BJ (cell line): ENCODE results near the gene ANKRD53. TPM values are rescaled to one million over a fixed set of nuclear protein-coding genes. Genes with fewer than 3 reads are reported as not detected.

Experiments
- CTCF ChIA-PET: fragments of 350-600 bp; formaldehyde crosslinking; extraction: SDS; loops from one replicate; lab custom pipeline; 2021; ENCODE audit warnings: antibody characterized with exemption, inconsistent platforms; lab: Yijun Ruan, JAX
- POLR2A ChIA-PET: fragments of 300-600 bp; sonication (Branson Sonifier 250); formaldehyde crosslinking; extraction: SDS; loops from one replicate; lab custom pipeline; 2021; ENCODE audit warnings: antibody characterized with exemption; lab: Charles Lee
- DNase-seq: peaks from one replicate; pipeline ENCODE4 v3.0.0-alpha.2; 2011; ENCODE audit warnings: low read depth
- H3K27me3 ChIP-seq: 2 replicates; pipeline ENCODE4 v1.6.0; 2011; ENCODE audit warnings: low read length; ENCODE audit not compliant: control insufficient read depth, insufficient read depth
- H3K36me3 ChIP-seq: 2 replicates; pipeline ENCODE4 v1.5.1; 2011; ENCODE audit warnings: low read length; ENCODE audit not compliant: control insufficient read depth, insufficient read depth
- H3K4me3 ChIP-seq: 2 replicates; pipeline ENCODE4 v1.5.1; 2011; ENCODE audit warnings: low read depth, mild to moderate bottlenecking, control low read depth, low read length
- CTCF ChIP-seq: IDR thresholded peaks from 2 replicates; pipeline ENCODE4 v1.5.1; 2011; ENCODE audit warnings: low read depth, mild to moderate bottlenecking, control low read depth, inconsistent platforms, low read length, moderate library complexity; ENCODE audit not compliant: insufficient read depth
- polyA plus RNA-seq: library from polyadenylated mRNA; depleted of rRNA; stranded (reverse); fragments of >200 nt; gene quantifications from 2 replicates; pipeline ENCODE4 v1.2.3, GENCODE V29; 2011

ANKRD53 gene
- polyA plus RNA-seq, 1 experiment = 0.43 TPM

GRCh38 chr2:70949086-70949485 lies 29.3 kb upstream of the ANKRD53 start:
- DNase-seq = no peak
- H3K4me3 ChIP-seq = no peak overlapping the region
- CTCF ChIA-PET = interaction anchor here (0.9 to 4.4 kb wide), 27 partner anchors 11 to 645 kb away, joined by 3 to 327 read pairs (median 5); partner anchors contain the start of genes ANKRD53, ATP6V1B1 and NAGK
- H3K27me3 ChIP-seq = no peaks in the 10 kb centered on the region
- POLR2A ChIA-PET = no interaction called here
- no peaks in the 10 kb centered on the region for H3K36me3 ChIP-seq
- TF ChIP-seq CTCF = no peak

GRCh38 chr2:70954886-70955285 lies 23.5 kb upstream of the ANKRD53 start:
- CTCF ChIA-PET = interaction anchor here (0.6 to 1.3 kb wide), 5 partner anchors 10 to 83 kb away, joined by 3 to 5 read pairs (median 4); no protein-coding TSS in a partner anchor
- peaks cover 5% of the 10 kb centered on the region for H3K27me3 ChIP-seq

GRCh38 chr2:70956141-70956540 lies 22.3 kb upstream of the ANKRD53 start:
- TF ChIP-seq CTCF = no peak
- ChIA-PET POLR2A (no interaction called here), CTCF (no interaction called here)
- Histone ChIP-seq H3K4me3 (no peak overlapping the region), H3K36me3 (no peaks in the 10 kb centered on the region), H3K27me3 (peaks cover 5% of the 10 kb centered on the region)
- no peak for DNase-seq

More at GRCh38 chr2:70954886-70955285, 23.5 kb upstream of the ANKRD53 start:
- no peak for DNase-seq
- TF ChIP-seq CTCF = no peak
- POLR2A ChIA-PET = no interaction called here
- Histone ChIP-seq H3K4me3 (no peak overlapping the region), H3K36me3 (no peaks in the 10 kb centered on the region)

GRCh38 chr2:70957798-70958197 lies 20.6 kb upstream of the ANKRD53 start:
- no peaks in the 10 kb centered on the region for H3K36me3 ChIP-seq
- TF ChIP-seq CTCF = no peak
- H3K27me3 ChIP-seq = peaks cover 5% of the 10 kb centered on the region
- DNase-seq = no peak
- POLR2A ChIA-PET = no interaction called here
- H3K4me3 ChIP-seq = no peak overlapping the region
- CTCF ChIA-PET = interaction anchor here (0.6 to 4.8 kb wide), 2 partner anchors 8 to 11 kb away, joined by 3 to 33 read pairs; no protein-coding TSS in a partner anchor

- H3K4me3 ChIP-seq = no peak overlapping the region
- peaks cover 5% of the 10 kb centered on the region for H3K27me3 ChIP-seq
- DNase-seq = no peak
- ChIA-PET CTCF (interaction anchor here (1.3 to 4.8 kb wide), 2 partner anchors 12 to 88 kb away, joined by 4 to 33 read pairs; no protein-coding TSS in a partner anchor), POLR2A (no interaction called here)
- no peak for TF ChIP-seq CTCF
- H3K36me3 ChIP-seq = no peaks in the 10 kb centered on the region
Observed at GRCh38 chr2:70958759-70959158, 19.7 kb upstream of the ANKRD53 start.
